ENCODE measurements around the gene ELOVL6.
"Not testable (repeated sequence)": the region's sequence is repeated elsewhere in the genome, so short reads cannot be mapped to it uniquely, and the experiment has no call there.

ELOVL6 gene

DNA sequence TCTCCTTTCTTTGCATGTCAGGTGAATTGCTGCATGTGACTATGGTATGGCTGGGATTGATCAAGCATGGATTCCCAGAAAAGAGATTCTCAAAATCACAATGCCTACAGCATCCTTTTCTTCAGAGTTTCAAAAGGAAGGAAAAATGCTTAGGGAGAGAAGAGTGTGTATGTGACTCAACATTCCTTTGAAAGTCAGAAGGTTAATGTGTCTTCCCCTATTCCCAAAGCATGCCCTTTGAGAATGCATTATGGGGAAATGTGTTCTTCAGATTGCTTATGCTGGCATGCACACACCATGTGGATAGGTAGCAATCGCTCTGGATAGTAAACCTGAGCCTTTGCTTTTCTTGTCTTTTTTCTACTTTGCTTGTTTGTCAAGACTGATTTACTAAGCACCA, 78.5 kb downstream of the ELOVL6 start:
- DNase-seq: no peak

DNA sequence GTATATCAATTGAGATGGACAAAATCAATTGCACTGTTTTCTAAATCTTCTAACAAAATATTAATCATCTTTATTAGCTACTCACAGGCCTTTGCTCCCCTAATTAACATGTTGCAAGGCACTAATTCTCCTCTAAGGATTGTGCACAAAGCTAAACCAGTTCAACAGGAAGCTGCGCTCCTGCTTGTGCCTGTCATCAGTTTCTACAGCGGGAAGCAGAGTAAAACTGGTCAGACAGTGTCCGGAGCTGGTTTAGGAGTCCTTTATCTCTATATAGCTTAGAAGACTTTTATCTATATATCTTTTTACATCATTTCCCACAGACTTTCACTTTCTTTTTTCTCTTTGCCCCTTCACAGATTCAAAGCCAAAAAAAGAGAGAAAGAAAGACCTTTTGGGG, 79.1 kb downstream of the ELOVL6 start:
- no peak for DNase-seq

DNA sequence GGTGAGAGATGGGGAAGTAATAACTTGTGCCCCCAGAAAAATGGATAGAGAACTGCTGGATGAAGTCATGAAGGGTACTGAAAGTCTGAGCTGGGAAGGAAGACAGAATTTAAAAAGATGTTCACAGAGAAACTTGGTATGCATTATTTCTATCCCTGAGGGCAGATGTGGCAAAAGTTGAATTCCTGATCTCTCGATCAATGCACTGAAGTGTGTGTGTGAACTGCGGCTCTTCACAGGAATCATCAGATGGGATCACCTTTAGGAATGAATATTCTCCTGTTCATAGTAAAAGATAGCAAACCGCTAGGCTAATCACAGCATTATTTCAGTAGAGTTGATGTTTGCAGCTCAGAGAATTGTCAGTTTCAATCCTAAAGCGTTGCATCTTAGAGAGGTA, 86.4 kb downstream of the ELOVL6 start:
- no peak for DNase-seq

DNA sequence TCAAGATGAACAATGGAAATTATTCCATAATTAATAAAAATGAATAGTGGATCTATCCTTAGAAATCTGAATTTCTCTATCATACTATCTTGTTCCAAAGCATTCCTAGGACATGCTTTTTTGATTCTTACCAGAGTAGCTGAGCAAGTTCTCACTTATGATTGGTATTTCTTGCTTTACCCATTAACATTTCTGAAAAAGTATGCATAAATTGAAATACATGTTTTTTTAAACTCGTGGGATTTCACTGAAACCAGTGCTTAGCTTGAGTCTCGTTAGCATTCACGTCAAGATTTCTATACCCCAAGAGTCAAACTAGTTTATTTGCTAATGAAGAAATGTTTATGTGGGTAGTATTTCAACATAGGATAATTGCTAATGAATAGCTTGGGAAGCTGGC, 89.0 kb downstream of the ELOVL6 start:
- no peak for DNase-seq

DNA sequence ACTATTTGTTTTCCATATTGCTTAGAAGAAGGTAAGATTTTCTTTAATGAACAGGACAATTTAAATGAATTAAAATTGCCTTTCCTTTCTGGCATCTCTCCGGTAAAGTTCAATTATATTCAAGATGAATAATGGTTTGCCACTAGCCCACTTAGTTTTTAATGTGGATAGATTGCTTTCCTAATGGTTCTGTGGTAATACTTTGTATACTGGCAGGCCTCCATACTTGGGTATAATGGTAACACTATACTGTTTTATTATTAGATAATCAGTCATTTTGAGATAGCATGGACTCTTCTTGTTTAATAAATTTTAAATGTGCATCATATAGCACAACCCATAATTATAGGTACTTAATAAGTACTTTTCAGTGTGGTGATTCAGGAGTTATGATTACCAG, 89.5 kb downstream of the ELOVL6 start:
- DNase-seq: no peak

DNA sequence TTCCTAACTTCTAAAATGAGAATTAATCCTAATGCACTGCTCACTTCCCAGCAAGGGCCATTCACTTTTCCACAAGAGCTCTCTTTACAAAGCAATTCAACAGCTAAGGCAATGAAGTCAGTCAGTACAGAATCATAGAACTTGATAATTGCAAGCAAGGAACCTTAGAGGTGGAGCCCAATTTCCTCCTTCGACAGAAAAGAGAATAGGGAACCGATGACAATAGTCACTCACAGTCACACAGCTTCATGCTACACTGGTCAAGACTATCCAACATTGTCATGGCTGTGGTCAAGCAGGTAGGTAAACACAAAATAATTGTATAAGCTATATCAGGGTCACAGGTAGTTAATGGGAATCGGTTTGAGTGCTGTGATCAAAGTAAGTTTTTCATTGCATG, 90.0 kb downstream of the ELOVL6 start:
- no peak for DNase-seq

DNA sequence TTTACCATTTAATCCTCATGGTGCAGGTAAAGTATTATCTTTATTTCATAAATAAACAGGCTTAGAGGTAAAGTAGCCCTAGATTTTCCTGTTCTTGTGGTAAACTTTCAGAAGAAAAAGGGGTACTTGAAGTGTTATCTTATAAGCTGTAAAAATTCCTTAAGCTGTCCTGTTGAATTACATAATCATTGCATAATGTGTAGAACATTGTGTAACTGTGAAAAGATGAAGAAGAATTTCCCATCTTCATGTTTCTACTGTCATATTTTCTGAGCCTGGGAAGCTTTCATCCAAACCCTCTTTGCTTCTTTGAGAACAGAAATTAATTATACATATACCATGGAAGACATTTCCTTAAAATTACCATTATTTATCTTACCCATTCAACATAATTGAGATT, 90.5 kb downstream of the ELOVL6 start:
- no peak for DNase-seq

DNA sequence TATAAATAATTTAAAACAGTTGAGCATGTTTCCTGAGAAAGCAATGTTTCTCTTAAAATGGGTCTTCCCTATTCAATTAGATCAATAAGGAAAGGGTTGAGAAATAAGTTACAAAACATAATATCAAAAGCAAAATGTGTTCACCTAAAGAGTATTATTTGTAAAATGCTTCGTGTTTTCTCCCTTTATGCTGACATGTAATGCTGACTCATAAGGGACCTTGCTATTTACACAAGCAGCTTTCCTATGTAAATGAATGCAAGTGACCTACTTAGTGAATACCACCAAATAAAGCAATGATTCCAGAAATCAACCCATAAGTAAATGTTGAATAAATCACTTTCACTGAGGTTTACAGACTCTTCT, 91.5 kb downstream of the ELOVL6 start:
- DNase-seq: no peak

DNA sequence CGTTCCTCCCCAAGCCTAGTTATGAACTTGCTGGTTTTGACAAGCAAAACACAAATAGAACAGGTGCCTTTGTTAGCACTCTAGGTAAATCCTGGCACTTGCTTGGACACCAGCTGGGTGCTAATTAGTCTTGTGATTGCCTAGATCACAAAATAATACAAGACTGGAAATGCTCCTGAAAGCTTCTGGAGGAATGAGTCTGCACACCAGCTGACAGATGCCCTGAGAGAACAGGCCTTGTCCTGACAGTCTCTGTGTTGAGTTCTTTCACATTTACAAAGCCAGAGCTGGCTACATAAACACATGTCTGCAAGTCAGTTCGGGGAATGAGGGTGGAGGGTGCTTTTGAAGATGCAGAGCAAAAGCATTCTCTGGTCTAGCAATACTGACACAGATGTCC, 93.8 kb downstream of the ELOVL6 start:
- DNase-seq: no peak

DNA sequence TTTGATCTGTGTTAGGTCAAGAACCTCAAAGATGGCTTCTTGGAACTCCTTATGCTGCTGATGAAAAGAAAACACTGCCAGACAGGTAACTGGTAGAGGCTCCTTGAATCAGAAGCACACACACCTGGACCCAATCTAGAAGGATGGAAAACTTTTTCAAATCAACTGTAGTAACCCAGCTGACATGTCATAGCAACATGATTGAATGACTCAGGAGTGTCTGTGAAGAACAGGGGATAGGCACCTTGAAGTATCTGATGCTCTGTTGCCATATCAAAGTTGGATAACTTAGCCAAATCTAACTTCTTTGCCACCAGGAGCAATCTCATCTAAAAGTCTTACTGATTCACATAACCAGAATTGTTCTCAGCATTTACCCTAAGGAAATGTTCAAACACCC, 98.8 kb downstream of the ELOVL6 start:
- DNase-seq: no peak

DNA sequence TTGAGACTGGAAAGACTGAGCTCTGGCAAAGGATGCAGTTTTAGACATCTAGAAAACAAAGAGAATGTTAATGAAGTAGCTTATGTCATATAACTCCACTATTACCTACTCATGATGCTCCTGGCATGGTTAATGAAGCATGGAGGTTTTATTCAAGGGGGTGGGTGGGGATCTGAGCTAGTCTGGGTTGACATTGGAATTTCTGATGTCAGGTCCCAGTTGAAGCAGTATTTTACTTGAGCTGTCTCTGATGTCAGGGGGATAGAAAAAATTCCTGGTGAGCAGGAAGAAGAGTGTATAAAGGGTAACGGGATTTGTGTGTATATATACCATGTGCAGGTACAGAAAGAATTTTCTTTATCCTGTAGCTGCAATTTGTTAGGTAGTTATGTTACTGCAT, 102.0 kb downstream of the ELOVL6 start:
- no peak for DNase-seq

DNA sequence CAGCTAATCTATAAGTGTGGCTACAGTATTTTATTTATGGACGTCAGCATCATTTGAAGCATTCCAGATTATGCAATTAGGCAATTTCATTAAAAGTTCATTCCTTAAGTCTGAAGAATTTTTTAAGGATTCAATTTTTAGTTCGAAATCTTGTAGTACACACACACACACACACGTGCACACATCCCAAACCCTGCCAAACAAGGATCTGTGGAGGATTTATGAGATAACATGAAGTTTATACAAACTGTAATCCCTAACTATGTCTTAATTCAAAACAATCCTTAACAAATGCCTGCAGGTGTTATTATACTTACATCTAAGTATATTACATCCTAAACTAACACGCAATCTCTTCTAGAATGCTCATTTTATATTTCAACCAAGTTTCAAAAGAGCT, 105.8 kb downstream of the ELOVL6 start:
- no peak for DNase-seq

DNA sequence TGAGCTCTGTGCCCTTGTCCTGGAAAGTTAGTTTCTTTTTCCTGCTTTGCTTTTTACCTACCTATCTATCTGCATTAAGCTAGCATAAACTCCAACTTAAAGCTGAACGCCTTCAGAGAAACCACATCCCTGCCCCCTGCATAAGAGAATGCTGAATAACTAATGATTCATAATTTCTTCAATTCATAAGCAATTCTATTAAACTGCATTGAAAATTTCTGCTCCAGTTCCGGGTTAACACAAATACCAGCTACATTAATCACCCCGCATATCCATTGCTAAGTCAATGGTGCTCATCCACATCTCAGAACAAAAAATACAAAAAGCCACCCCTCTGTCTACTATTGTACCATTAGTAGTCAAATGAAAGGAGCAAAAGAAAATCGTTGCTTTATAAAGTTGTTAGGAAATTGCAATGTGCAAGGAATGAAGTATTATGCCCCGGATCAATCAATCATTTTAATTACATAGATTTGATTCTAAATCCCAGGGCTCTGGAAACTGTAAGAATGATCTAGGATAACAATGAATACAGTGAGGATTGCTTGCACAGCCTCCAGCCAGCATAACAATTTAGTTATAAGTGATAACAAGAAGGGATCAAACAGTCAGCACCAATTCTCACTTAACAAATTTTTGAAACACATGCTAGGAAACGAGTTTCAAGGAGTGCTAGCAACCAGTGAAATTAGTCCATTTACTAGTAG, 106.8 kb downstream of the ELOVL6 start:
- DNase-seq: no peak

DNA sequence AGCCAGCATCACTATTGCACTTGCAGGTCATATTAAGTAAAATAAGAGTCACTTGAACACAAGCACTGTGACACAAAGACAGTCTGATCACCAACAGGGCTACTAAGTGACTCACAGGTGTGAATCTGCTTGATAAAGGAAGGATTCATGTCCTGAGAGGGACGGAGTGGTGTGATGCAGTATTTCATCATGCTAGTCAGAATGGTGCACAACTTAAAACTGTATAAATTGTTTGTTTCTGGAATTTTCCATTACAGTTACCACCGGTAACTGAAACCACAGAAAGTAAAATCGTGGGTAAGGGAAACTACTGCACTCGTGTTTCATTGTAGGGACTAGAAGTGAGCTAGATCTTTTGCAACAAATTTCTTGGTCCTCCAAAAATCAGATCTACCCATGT, 109.7 kb downstream of the ELOVL6 start:
- no peak for DNase-seq

DNA sequence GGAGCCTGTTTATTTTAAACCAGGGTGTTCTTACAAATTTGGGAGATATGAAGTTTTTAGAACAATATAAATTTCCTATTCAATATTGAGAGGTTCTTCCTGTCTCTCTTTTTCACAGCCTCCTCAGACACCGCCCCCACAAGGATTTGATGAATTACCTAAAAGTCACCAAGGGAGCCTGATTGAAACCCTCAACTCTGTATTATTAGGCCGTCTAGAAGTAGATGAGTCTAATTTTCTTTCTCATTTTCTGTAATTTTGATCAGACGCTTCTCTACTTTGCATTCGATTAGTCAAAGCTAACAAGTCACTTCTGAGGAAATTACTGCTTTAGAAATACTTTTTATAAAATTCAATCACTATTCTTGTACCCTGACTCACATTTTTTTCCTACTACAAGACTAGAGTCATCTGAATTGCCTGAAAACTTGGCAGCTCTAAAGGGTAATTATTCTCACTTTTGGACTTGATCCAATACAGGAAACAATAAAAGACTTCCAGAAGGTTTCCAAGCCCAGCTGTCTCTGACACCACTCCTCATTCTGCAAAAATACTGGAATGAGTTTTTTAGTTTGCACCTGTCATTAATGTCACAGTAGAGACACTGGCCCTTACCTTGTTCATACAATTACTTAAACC, 111.2 kb downstream of the ELOVL6 start:
- no peak for DNase-seq

DNA sequence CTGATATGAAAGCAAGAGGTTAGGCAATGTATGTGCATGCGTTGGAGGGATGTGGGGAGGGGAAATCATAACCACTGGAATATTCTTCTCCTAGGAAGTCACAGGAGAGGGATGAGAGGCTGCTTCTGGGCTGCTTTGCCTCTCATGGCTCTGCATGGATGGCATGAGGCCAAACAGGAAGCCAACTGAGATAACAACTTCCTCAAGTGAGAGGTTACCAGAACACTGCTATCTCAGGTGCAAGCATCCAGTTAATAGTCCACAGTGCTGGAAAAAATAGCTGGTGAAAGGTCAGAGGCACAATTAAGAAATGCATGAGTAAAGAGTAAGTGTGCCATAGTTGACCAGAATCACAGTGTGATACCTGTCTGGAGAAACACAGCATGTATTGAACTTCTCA, 113.3 kb downstream of the ELOVL6 start:
- DNase-seq: no peak

DNA sequence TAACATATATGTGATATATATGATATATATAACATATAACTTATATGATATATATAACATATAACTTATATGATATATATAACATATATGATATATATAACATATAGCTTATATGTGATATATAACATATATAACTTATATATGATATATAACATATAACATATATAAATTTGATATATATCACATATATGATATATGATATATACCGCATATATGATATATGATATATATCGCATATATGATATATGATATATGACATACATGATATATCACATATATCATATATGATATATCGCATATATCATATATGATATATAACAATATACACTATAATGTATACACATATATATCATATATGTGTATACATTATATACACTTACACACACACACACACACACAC, 114.3 kb downstream of the ELOVL6 start:
- DNase-seq: no peak

DNA sequence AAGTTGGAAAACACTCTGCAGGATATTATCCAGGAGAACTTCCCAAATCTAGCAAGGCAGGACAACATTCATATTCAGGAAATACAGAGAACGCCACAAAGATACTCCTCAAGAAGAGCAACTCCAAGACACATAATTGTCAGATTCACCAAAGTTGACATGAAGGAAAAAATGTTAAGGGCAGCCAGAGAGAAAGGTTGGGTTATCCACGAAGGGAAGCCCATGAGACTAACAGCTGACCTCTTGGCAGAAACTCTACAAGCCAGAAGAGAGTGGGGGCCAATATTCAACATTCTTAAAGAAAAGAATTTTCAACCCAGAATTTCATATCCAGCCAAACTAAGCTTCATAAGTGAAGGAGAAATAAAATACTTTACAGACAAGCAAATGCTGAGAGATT, 120.3 kb downstream of the ELOVL6 start:
- not testable (repeated sequence) for DNase-seq

DNA sequence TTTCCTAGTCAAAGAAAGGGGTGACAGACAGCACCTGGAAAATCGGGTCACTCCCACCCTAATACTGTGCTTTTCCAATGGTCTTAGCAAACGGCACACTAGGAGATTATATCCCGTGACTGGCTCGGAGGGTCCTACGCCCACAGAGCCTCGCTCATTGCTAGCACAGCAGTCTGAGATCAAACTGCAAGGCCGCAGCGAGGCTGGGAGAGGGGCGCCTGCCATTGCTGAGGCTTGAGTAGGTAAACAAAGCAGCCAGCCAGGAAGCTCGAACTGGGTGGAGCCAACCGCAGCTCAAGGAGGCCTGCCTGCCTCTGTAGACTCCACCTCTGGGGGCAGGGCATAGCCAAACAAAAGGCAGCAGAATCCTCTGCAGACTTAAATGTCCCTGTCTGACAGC, 121.6 kb downstream of the ELOVL6 start:
- not testable (repeated sequence) for DNase-seq

DNA sequence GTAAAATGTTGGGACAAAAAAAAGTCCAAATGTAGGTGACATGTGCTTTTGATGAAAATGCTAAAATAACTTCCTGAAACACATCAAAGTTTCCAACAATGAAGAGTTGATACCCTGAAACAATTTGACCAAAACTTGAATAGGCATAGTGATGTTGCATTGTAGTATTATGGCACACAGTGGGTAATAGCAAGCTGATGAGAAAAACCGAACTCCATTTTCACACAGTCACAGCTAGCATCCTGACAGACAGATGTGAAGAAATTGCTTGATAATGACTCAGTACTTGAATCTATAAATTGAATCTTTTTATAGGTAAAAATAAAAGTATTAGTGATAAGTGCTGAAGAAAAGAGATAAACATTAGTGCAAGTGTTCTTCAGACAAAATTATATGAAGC, 122.5 kb downstream of the ELOVL6 start:
- DNase-seq: no peak

DNA sequence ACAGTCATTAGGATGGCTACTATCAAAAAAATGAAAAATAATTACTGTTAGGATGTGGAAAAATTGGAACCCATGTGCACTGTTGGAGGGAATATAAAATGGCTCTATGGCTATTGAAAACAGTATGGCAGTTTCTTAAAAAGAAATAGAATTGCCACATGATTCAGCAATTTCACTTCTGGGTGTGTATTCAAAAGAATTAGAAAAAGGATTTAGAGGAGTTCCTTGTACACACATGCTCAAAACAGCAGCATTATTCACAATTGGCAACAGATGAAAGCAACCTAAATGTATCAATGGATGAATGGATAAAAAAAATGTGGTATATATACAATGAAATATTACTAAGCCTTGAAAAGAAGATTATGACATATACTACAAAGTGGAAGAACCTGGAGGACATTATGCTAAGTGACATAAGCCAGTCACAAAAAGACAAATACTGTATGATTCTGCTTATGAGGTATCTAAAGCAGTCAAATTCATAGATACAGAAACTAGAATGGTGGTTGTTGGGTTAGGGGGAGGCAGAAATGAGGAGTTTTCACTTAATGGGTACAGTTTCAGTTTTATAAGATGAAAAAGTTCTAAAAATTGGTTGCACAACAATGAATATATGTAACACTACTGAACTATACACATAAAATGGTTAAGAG, 123.2 kb downstream of the ELOVL6 start:
- no peak for DNase-seq

DNA sequence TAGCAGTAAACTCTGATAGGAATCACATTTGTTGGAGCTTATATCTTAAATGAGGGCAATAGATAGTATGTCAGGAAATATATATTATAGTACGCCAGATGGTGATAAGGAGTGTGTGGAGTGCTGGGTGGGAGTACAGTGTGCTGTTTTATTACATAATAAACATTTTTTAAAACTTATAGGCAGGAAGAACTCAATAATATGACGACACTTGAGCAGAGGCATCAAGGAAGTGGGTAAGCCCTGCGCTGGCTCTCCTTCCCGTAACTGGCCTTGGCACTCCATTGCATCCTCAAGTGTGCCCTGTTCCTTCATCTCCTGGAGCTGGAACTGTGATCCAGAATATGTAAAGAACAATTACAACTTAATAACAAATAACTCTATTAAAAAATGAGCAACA, 123.8 kb downstream of the ELOVL6 start:
- DNase-seq: no peak

DNA sequence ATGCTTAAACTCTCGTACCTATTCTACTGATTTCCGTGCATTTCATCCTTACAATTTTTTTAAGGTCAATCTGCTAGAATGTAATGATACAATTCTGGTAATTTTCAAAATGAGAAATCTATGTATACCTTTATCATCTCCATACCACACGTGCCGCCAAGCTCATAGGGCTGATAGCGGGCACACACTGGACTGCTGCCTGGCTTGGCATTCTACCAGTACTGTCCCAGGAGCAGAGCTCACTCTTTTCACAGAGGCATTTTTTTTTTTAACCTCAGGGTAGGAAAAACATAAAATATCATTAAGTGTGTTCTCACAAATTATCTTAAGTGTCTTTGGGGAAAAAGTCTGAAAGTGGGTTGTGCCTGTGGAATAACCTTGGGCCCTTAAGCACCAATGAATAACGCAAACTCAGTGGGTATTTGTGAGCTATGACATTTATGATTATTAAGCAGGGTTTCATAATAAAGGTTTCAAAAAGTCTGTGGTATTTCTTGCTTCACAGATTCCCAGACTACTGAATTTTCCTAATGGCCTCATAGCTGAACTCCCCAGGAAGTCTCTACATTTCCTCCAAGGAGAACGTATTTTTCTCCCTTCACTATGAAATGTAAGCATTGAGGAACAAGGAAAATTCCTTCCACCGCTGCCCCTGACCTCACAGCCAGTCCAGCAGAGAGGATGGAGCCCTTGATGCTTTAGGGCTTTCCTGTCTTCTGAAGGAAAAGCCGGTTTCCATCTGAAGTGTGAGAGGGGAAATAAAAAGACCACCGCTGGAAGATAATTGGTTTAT, 125.2 kb downstream of the ELOVL6 start:
- no peak for DNase-seq

DNA sequence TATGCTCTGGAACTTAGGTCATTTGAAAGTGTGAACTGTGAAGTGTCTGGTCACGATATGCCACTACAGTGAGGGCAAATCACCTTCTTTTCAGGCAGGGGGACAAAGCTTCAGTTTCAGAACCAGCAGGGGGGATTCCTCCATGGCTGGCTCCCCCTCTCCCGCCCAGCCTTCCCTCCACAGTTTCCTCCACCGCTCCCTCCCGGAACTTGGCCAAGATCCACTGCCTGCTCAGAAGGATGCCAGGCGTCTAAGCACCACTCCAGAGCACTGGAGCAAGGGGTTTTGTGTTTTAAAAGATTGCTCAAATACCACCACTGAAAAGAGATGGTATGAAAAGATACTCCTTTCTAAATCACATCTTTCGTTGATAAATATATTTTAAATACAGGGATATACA, 126.9 kb downstream of the ELOVL6 start:
- no peak for DNase-seq

Data from activated CD4-positive, alpha-beta T cell treated with anti-CD3 and anti-CD28 coated beads for 1 hour (primary cell).